HG03521 (cell line): Measurements from ENCODE around the gene RGPD8.

Experiments used
- ATAC-seq: cut with Tn5 transposase; IDR thresholded peaks from one replicate; pipeline ENCODE4 v1.9.1; 2021; ENCODE audit warnings: mild to moderate bottlenecking, moderate library complexity; ENCODE audit not compliant: unreplicated experiment

Gene RGPD8

DNA sequence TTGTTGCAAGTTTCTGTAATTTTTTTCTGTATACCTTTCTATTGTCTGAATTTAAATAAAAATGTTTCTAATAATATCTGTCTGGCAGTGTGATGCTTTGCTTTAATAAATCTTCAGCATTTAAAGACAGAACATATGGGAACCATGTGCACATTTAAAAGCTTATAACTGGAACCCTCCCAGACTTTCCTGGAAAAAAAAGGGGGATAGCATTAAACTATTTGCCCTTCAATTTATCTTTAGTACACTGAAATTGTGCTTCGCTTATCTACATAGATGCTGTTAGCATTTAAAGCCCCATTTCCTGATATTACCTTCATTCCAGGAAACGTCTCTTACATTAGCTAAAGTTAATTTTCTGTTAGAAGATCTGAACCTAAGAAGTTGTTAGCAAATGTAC, 93.5 kb downstream of the RGPD8 start:
- ATAC-seq: no peak

DNA sequence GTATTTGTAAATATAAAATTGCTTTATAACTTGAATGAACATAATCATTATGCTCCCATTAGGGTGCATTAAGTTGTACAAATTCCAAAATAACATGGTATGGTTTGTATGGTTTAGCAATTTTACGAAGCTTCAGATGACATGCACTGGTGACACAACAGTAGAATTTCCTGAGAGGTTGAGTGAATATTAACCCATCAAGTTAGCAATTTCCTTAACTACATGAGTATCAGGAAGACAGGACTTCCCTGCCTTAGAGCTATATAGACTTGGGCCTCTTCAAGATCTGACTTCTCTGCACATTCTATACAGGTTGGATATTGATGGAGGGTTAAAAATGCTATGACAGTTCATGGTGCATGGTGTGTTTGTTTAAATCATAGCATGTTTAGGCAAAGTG, 97.8 kb downstream of the RGPD8 start:
- ATAC-seq: no peak

DNA sequence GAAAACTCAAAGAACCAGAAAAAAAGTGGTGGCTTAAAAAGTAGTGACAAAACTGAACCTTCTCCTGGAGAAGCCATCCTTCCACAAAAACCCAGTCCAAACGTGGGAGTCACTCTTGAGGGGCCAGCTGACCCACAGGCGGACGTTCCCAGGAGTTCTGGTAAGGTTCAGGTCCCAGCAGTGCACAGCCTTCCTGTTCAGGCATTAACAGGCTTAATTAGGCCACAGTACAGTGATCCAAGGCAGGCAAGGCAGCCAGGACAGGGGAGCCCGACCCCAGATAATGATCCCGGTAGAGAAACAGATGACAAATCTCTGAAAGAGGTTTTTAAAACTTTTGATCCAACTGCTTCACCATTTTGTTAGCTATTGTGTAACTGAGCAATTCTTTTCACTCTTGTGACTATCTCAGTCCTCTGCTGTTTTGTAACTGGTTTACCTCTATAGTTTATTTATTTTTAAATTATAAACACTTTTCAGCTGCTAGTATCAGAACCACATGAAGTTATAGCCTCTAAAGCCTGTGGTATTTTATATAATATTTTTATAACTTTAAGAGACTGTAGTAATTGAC, 101.2 kb downstream of the RGPD8 start:
- ATAC-seq: no peak

DNA sequence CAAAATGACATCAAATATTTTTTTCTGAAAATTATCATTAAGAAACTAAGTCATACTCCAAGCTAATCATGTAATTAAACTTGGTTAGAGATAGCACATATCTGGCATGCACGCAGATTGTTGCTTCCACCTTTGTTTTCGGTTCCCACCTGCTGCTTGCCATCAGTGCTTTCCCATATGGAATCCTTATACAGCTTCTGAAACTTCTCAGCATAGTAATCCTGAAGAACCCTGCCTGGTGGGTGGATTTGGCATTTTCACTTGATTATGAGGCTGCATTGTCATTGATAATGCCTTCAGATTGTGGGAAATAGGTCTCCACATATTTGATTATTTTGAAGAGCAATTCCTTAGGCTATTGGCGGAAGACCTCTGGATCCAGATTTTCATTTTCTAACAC, 110.5 kb downstream of the RGPD8 start:
- no peak for ATAC-seq

DNA sequence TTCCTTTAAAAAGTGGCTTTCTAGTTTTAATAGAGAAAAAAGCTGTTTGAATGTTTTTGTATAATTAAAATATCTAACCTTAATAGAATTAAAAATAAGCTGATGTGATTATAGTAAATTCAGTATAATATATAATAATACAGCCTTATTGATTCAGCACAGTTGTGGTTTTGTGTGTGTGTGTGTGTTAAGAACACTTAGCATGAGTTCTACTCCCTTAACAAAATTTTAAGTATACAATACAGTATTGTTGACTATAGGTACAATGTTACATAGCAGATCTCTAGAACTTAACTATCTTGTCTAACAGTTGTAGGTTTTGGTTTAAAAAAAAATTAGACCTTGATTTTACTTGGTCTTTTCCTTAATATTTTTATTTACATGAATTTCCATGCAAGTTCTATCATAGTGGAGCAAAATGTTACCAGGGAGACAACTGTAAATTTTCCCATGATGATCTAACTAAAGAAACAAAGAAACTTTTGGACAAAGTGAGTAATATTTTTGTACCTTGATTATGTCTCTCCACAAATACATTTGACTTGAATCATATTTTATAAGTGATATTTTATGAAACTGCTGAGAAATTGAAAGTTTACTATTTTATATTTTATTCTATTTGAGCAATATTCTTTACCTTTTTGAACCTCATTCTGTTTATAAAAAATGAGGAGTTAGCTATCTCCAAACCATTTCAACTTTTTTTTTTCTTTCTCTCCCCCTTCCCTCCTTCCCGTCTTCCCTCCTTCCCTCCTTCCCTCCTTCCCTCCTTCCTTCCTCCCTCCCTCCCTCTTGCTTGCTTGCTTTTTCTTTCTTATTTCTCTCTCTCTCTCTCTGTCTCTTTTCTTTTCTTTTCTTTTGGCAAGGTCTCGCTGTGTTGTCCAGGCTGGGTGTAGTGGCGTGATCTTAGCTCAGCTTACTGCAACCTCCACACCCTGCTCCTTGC, 111.8 kb downstream of the RGPD8 start:
- no peak for ATAC-seq
